ENCODE measurements around the gene ZNF135.

GRCh38 chr19:58097349-58097748 is 38.3 kb downstream of the ZNF135 start:
- TF ChIP-seq RAD21 (IDR thresholded peaks at IDR 0.05; ENCODE audit: low read length) (no peak), POLR2A (IDR thresholded peaks at IDR 0.05; ENCODE audit: low read depth, low read length) (no peak), NFE2L2 (IDR thresholded peaks at IDR 0.05; ENCODE audit: low read depth, low read length) (no peak), CEBPB (IDR thresholded peaks at IDR 0.05; ENCODE audit: low read depth, low read length) (no peak), MAFK (IDR thresholded peaks at IDR 0.05; ENCODE audit: low read depth, low read length) (no peak), USF2 (IDR thresholded peaks at IDR 0.05; ENCODE audit: low read depth, low read length) (no peak)
- TF ChIP-seq, protein P1, sequence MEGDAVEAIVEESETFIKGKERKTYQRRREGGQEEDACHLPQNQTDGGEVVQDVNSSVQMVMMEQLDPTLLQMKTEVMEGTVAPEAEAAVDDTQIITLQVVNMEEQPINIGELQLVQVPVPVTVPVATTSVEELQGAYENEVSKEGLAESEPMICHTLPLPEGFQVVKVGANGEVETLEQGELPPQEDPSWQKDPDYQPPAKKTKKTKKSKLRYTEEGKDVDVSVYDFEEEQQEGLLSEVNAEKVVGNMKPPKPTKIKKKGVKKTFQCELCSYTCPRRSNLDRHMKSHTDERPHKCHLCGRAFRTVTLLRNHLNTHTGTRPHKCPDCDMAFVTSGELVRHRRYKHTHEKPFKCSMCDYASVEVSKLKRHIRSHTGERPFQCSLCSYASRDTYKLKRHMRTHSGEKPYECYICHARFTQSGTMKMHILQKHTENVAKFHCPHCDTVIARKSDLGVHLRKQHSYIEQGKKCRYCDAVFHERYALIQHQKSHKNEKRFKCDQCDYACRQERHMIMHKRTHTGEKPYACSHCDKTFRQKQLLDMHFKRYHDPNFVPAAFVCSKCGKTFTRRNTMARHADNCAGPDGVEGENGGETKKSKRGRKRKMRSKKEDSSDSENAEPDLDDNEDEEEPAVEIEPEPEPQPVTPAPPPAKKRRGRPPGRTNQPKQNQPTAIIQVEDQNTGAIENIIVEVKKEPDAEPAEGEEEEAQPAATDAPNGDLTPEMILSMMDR (conservative IDR thresholded peaks at IDR 0.05; ENCODE audit: low read depth, low read length): no peak
